IMR-90 (cell line): ENCODE data around the gene TULP4.

ENCODE experiments used
- CEBPB ChIP-seq: IDR thresholded peaks from 2 replicates; pipeline ENCODE4 v1.6.1; 2012; ENCODE audit warnings: low read depth, low read length, improper control_type of control experiment
- CTCF ChIP-seq: conservative IDR thresholded peaks from 2 replicates; pipeline ENCODE4 v1.5.1; 2012; ENCODE audit warnings: mild to moderate bottlenecking, low read depth, low read length, improper control_type of control experiment
- ELK1 ChIP-seq: fragments of 150-350 bp; IDR thresholded peaks from 2 replicates; pipeline ENCODE4 v1.6.1; 2016; ENCODE audit warnings: low read depth, mild to moderate bottlenecking, low read length, moderate library complexity, borderline replicate concordance
- FOS ChIP-seq: fragments of 150-350 bp; IDR thresholded peaks from 2 replicates; pipeline ENCODE4 v1.6.1; 2016; ENCODE audit warnings: low read depth, low read length
- MAFK ChIP-seq: IDR thresholded peaks from 2 replicates; pipeline ENCODE4 v1.6.1; 2012; ENCODE audit warnings: low read depth, low read length, improper control_type of control experiment
- MAZ ChIP-seq: IDR thresholded peaks from 2 replicates; pipeline ENCODE4 v1.6.1; 2012; ENCODE audit warnings: low read depth, mild to moderate bottlenecking, low read length, improper control_type of control experiment, moderate library complexity, borderline replicate concordance
- MXI1 ChIP-seq: IDR thresholded peaks from 2 replicates; pipeline ENCODE4 v1.6.1; 2012; ENCODE audit warnings: low read depth, mild to moderate bottlenecking, low read length, moderate library complexity, borderline replicate concordance
- POLR2A ChIP-seq: IDR thresholded peaks from 2 replicates; pipeline ENCODE4 v1.6.1; 2012; ENCODE audit warnings: mild to moderate bottlenecking, low read depth, low read length
- RAD21 ChIP-seq: IDR thresholded peaks from 2 replicates; pipeline ENCODE4 v1.6.1; 2012; ENCODE audit warnings: low read length, improper control_type of control experiment
- RFX5 ChIP-seq: IDR thresholded peaks from 2 replicates; pipeline ENCODE4 v1.8.0; 2012; ENCODE audit warnings: low read depth, mild to moderate bottlenecking, low read length, moderate library complexity
- SMC3 ChIP-seq: fragments of 150-350 bp; IDR thresholded peaks from 2 replicates; pipeline ENCODE4 v1.6.1; 2016; ENCODE audit warnings: low read depth, mild to moderate bottlenecking, antibody characterized with exemption, low read length, moderate library complexity
- USF2 ChIP-seq: fragments of 150-350 bp; IDR thresholded peaks from 2 replicates; pipeline ENCODE4 v1.6.1; 2017; ENCODE audit warnings: mild to moderate bottlenecking, antibody characterized with exemption, low read length, low read depth

- TF ChIP-seq CTCF (no peak), RFX5 (no peak), FOS (no peak), SMC3 (no peak), CEBPB (no peak), POLR2A (no peak), RAD21 (no peak), MXI1 (no peak), USF2 (no peak), MAZ (no peak), ELK1 (no peak), MAFK (no peak)
These were observed 191.6 kb downstream of the TULP4 start for GRCh38 chr6:158503846-158504245.
